Measurements from ENCODE around the gene ARHGAP23. TPM values are rescaled to one million over a fixed set of nuclear protein-coding genes. Genes with fewer than 3 reads are reported as not detected.
A peak's percentile ranks its signal among the peaks of the same experiment; 100 is the strongest.

Gene ARHGAP23
- total and polyA plus RNA-seq, 2 donors (not counting 3 experiments of a cell fraction or from before 2014, with no cell fraction given): 25.4 to 190 TPM

DNA sequence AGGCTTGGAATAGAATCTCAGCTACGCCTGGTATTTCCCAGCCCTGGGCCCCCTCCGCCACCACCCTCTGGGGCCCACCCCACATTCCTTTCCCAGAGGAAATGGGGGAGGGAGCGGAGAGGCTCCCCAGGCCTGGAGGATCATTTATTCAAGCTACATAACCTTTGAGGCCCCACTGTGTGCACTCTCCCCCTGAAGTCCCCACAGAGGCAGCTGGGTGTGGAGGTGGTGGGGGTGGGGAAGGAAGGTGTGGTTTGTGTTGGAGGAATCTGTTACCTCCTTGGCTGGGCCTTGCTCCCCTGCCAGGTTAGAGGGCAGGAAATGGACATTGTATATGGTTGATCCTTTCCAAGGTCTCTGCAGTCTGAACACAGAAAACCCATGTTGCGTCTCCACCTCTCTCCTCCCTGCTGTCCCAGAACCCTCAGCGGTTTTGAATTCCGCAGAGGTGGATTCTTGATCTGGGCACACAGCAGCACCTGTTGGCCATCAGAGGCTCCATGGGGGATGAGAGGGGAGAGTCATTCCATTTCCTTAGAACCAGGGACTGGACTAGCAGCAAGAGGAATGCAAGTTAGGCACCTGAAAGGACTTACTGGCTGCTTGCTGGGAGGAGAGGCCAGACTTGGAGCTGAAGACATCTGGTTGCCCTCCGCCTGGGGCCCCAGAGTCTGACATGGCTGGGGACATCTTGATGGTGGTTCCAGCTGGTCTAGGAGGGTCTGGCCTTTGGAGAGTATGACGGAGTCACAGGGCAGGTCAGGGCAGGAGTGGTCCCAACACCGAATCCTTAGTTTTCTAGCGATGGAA is 23.0 kb downstream of the ARHGAP23 start:
- peak overlapping the region; percentile 94 for H3K27ac ChIP-seq (ENCODE audit: insufficient read depth, low read depth, low read length)
- H3K4me3 ChIP-seq (replicated peaks in 1 of 3; ENCODE audit: insufficient read depth in 1 of 3, low read depth in 1 of 3, low read length in 3 of 3): peak overlapping the region in 2 of 3 experiments; percentile 21 to 39
- H3K4me2 ChIP-seq (ENCODE audit: insufficient read depth, low read length): peak overlapping the region; percentile 68
- intact Hi-C loops (cut with micrococcal nuclease): loop anchor here (1.0 kb wide), 2 partner anchors 20 to 26 kb away; no protein-coding TSS in a partner anchor
- H3K9me1 ChIP-seq (replicated peaks; ENCODE audit: control insufficient read depth, extremely low read depth, insufficient read depth, low read length): no peaks in the 10 kb centered on the region
- no peaks in the 10 kb centered on the region for H3K9me3 ChIP-seq (replicated peaks; ENCODE audit: control insufficient read depth, insufficient read depth, low read length)
- no peak for FAIRE-seq
- TF ChIP-seq, protein P1, sequence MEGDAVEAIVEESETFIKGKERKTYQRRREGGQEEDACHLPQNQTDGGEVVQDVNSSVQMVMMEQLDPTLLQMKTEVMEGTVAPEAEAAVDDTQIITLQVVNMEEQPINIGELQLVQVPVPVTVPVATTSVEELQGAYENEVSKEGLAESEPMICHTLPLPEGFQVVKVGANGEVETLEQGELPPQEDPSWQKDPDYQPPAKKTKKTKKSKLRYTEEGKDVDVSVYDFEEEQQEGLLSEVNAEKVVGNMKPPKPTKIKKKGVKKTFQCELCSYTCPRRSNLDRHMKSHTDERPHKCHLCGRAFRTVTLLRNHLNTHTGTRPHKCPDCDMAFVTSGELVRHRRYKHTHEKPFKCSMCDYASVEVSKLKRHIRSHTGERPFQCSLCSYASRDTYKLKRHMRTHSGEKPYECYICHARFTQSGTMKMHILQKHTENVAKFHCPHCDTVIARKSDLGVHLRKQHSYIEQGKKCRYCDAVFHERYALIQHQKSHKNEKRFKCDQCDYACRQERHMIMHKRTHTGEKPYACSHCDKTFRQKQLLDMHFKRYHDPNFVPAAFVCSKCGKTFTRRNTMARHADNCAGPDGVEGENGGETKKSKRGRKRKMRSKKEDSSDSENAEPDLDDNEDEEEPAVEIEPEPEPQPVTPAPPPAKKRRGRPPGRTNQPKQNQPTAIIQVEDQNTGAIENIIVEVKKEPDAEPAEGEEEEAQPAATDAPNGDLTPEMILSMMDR (IDR thresholded peaks at IDR 0.05; ENCODE audit: extremely low read depth in 1 of 2, insufficient read depth in 1 of 2, low read depth in 1 of 2, low read length in 2 of 2): no peak
- TF ChIP-seq MYC (IDR thresholded peaks at IDR 0.05; ENCODE audit: low read depth, low read length) (no peak), POLR2AphosphoS5 (IDR thresholded peaks at IDR 0.05; ENCODE audit: insufficient read depth, low read depth, low read length) (peak; percentile 93), JUN (IDR thresholded peaks at IDR 0.05; ENCODE audit: borderline replicate concordance, insufficient read depth, insufficient read length, low read depth) (no peak), GATA2 (IDR thresholded peaks at IDR 0.05; ENCODE audit: insufficient read depth, insufficient read length, low read depth, low read length) (no peak), POLR2A (IDR thresholded peaks at IDR 0.05; ENCODE audit: low read depth, low read length) (peak; percentile 55)
- ChIA-PET CTCF (interaction anchor here (0.6 to 3.0 kb wide), 14 partner anchors 8 to 102 kb away, joined by 3 to 20 read pairs (median 5); partner anchors contain the start of gene ARHGAP23), POLR2A (interaction anchor here (0.7 to 1.9 kb wide), 4 partner anchors 13 to 1501 kb away, joined by 3 to 11 read pairs (median 3); no protein-coding TSS in a partner anchor)
- peaks cover 75% of the 10 kb centered on the region for H3K79me2 ChIP-seq (ENCODE audit: control insufficient read depth, insufficient read depth, low read length)
- DNase-seq (ENCODE audit: low read depth, low spot score): peak; percentile 81
- TSS peak; percentile 80 for BruUV-seq (replicated peaks)
- peaks cover 72% of the 10 kb centered on the region for H3K4me1 ChIP-seq (ENCODE audit: control insufficient read depth, extremely low read depth, insufficient read depth, low read length)
- H3K27me3 ChIP-seq (ENCODE audit: control insufficient read depth in 2 of 2, insufficient read depth in 2 of 2, low read length in 2 of 2): no peaks in the 10 kb centered on the region
- no peaks in the 10 kb centered on the region for H3K36me3 ChIP-seq (ENCODE audit: control insufficient read depth in 2 of 2, extremely low read depth in 1 of 2, insufficient read depth in 2 of 2, low read length in 2 of 2)
- dilution Hi-C loops (cut with MboI; ENCODE audit: extremely low pct_ligation_motif_present, low sequenced_read_pairs): no loop called here
- H3K9ac ChIP-seq (replicated peaks; ENCODE audit: extremely low read depth, insufficient read depth, low read length): peak overlapping the region; percentile 83
- no peak overlapping the region for H2AFZ ChIP-seq (ENCODE audit: low read depth, low read length)
- no peaks in the 10 kb centered on the region for H4K20me1 ChIP-seq (replicated peaks; ENCODE audit: control insufficient read depth, extremely low read depth, insufficient read depth, low read length)
